Keratinocyte (primary cell): ENCODE measurements around the gene PARD3. TPM values are rescaled to one million over a fixed set of nuclear protein-coding genes. Genes with fewer than 3 reads are reported as not detected.

Experiments used
- DNase-seq: peaks from one replicate; pipeline ENCODE4 v3.0.0-alpha.2; 2011; ENCODE audit warnings: low read depth, missing footprints, low spot score
- FAIRE-seq: peaks from 2 replicates; lab custom pipeline; 2011; peaks lifted over from hg19 to GRCh38; lab: Jason Lieb, UNC
- H2AFZ ChIP-seq: 2 replicates; pipeline ENCODE4 v1.6.0; 2012; ENCODE audit warnings: low read length, control low read depth, inconsistent platforms; ENCODE audit not compliant: control insufficient read depth
- H3K27ac ChIP-seq: 2 replicates; pipeline ENCODE4 v1.5.1; 2011; ENCODE audit warnings: low read length; ENCODE audit not compliant: control insufficient read depth, insufficient read depth
- H3K27me3 ChIP-seq: 3 replicates; pipeline ENCODE4 v1.6.0; 2011; ENCODE audit warnings: low read length; ENCODE audit not compliant: control insufficient read depth, insufficient read depth; ENCODE audit errors: extremely low read depth
- H3K36me3 ChIP-seq, 2 experiments: 2 replicates in 1 of 2; 3 replicates in 1 of 2; pipeline ENCODE4 v1.5.1; 2011; ENCODE audit warnings: low read length in 2 of 2, mild to moderate bottlenecking in 1 of 2; ENCODE audit not compliant: control insufficient read depth in 2 of 2, insufficient read depth in 2 of 2; ENCODE audit errors: extremely low read depth in 1 of 2
- H3K4me1 ChIP-seq: 3 replicates; pipeline ENCODE4 v1.5.1; 2011; ENCODE audit warnings: low read length; ENCODE audit not compliant: control insufficient read depth, insufficient read depth; ENCODE audit errors: extremely low read depth
- H3K4me2 ChIP-seq: 3 replicates; pipeline ENCODE4 v1.6.0; 2011; ENCODE audit warnings: low read depth, low read length; ENCODE audit not compliant: control insufficient read depth, insufficient read depth; ENCODE audit errors: extremely low read depth
- H3K4me3 ChIP-seq, 3 experiments: fragments of 200-600 bp in 1 of 3; sonication (generic) in 1 of 3; 2 replicates in 2 of 3; 3 replicates in 1 of 3; pipeline ENCODE4 v1.5.1; 2011 to 2016; ENCODE audit warnings: low read length in 3 of 3, mild to moderate bottlenecking in 3 of 3, control low read depth in 2 of 3, inconsistent platforms in 1 of 3, low read depth in 1 of 3, mixed read lengths in 1 of 3, mixed run types in 1 of 3, moderate library complexity in 1 of 3; ENCODE audit not compliant: control insufficient read depth in 2 of 3, insufficient read depth in 2 of 3; ENCODE audit errors: extremely low read depth in 1 of 3
- H3K79me2 ChIP-seq: 2 replicates; pipeline ENCODE4 v1.6.0; 2012; ENCODE audit warnings: low read length; ENCODE audit not compliant: control insufficient read depth, insufficient read depth
- H3K9ac ChIP-seq: 3 replicates; pipeline ENCODE4 v1.6.0; 2011; ENCODE audit warnings: low read length; ENCODE audit not compliant: control insufficient read depth, insufficient read depth; ENCODE audit errors: extremely low read depth
- H3K9me1 ChIP-seq: 3 replicates; pipeline ENCODE4 v1.6.0; 2011; ENCODE audit warnings: low read length; ENCODE audit not compliant: control insufficient read depth, insufficient read depth; ENCODE audit errors: extremely low read depth
- H3K9me3 ChIP-seq: 2 replicates; pipeline ENCODE4 v1.5.1; 2012; ENCODE audit warnings: low read depth, low read length; ENCODE audit not compliant: control insufficient read depth
- H4K20me1 ChIP-seq: 3 replicates; pipeline ENCODE4 v1.6.0; 2011; ENCODE audit warnings: low read length; ENCODE audit not compliant: control insufficient read depth, insufficient read depth; ENCODE audit errors: extremely low read depth
- EZH2 ChIP-seq: IDR thresholded peaks from one replicate; pipeline ENCODE4 v1.6.1; 2012; ENCODE audit warnings: inconsistent platforms, mild to moderate bottlenecking, low read length, moderate library complexity
- dilution Hi-C: fragments of 300-500 bp; cut with MboI; formaldehyde crosslinking; loops from one replicate; pipeline ENCODE4 v1.7.0; 2020; ENCODE audit warnings: low sequenced_read_pairs; ENCODE audit not compliant: extremely low pct_ligation_motif_present
- polyA plus RNA-seq, 5 experiments: library from polyadenylated mRNA; depleted of rRNA in 3 of 5; stranded (reverse) in 3 of 5; stranded (forward) in 1 of 5; unstranded in 1 of 5; fragments of >200 nt; gene quantifications; 1 replicate in 1 of 5; 2 replicates in 3 of 5; 3 replicates in 1 of 5; pipeline versions ENCODE4 v1.2.1 to v1.2.3, GENCODE V29; 2011 to 2012; ENCODE audit warnings: missing spikeins in 2 of 5, low read depth in 1 of 5, low replicate concordance in 1 of 5
- TF ChIP-seq, protein P1 (sequence below), 3 experiments: IDR thresholded peaks in 1 of 3; conservative IDR thresholded peaks in 1 of 3; optimal IDR thresholded peaks in 1 of 3; 2 replicates in 2 of 3; 3 replicates in 1 of 3; pipeline versions ENCODE3 to v1.5.1; 2011; ENCODE audit warnings: low read length in 3 of 3, mild to moderate bottlenecking in 3 of 3, moderate library complexity in 2 of 3, control low read depth in 1 of 3, inconsistent platforms in 1 of 3; ENCODE audit not compliant: insufficient read depth in 2 of 3; ENCODE audit errors: extremely low read depth in 1 of 3

Gene PARD3
- polyA plus RNA-seq, 1 donor (not counting 4 experiments of a cell fraction or from before 2014, with no cell fraction given): 46.4 TPM

DNA sequence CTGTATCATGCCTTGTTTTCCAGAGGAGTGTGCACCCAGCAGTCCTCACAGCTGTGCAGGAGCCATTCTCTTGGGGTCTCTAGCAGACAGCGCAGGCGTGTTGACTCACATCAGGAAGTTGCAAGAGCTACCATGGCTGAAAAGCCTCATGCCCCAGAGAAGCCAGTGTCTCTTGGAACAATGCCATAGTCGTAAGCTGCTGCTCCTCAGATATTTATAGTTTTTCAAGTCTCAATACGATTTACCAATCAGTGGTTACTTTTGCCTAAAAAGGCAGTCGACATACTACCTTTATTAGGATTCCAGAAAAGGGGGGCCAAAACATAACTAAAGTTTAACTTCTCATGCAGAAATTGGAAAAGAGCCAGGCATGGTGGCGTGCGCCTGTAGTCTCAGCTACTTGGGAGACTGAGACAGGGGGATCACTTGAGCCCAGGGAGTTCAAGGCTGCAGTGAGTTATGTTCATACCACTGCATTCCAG is 407.7 kb downstream of the PARD3 start:
- H3K36me3 ChIP-seq: no peaks in the 10 kb centered on the region
- no peak overlapping the region for H3K4me2 ChIP-seq
- DNase-seq (no peak), FAIRE-seq (no peak)
- no peaks in the 10 kb centered on the region for H3K9me1 ChIP-seq
- dilution Hi-C loops: no loop called here
- H3K4me3 ChIP-seq: no peak overlapping the region
- H3K27me3 ChIP-seq: no peaks in the 10 kb centered on the region
- H3K9me3 ChIP-seq: no peaks in the 10 kb centered on the region
- no peak overlapping the region for H3K27ac ChIP-seq
- H4K20me1 ChIP-seq: no peaks in the 10 kb centered on the region
- H2AFZ ChIP-seq: no peak overlapping the region
- no peak for TF ChIP-seq EZH2
- TF ChIP-seq, protein P1, sequence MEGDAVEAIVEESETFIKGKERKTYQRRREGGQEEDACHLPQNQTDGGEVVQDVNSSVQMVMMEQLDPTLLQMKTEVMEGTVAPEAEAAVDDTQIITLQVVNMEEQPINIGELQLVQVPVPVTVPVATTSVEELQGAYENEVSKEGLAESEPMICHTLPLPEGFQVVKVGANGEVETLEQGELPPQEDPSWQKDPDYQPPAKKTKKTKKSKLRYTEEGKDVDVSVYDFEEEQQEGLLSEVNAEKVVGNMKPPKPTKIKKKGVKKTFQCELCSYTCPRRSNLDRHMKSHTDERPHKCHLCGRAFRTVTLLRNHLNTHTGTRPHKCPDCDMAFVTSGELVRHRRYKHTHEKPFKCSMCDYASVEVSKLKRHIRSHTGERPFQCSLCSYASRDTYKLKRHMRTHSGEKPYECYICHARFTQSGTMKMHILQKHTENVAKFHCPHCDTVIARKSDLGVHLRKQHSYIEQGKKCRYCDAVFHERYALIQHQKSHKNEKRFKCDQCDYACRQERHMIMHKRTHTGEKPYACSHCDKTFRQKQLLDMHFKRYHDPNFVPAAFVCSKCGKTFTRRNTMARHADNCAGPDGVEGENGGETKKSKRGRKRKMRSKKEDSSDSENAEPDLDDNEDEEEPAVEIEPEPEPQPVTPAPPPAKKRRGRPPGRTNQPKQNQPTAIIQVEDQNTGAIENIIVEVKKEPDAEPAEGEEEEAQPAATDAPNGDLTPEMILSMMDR (optimal IDR thresholded peaks at IDR 0.05 in 1 of 3, IDR thresholded peaks at IDR 0.05 in 1 of 3, conservative IDR thresholded peaks at IDR 0.05 in 1 of 3; ENCODE audit: extremely low read depth in 1 of 3, insufficient read depth in 2 of 3, low read length in 3 of 3): no peak
- no peak overlapping the region for H3K9ac ChIP-seq
- peaks cover 1% of the 10 kb centered on the region for H3K79me2 ChIP-seq
- H3K4me1 ChIP-seq: peaks cover 18% of the 10 kb centered on the region

DNA sequence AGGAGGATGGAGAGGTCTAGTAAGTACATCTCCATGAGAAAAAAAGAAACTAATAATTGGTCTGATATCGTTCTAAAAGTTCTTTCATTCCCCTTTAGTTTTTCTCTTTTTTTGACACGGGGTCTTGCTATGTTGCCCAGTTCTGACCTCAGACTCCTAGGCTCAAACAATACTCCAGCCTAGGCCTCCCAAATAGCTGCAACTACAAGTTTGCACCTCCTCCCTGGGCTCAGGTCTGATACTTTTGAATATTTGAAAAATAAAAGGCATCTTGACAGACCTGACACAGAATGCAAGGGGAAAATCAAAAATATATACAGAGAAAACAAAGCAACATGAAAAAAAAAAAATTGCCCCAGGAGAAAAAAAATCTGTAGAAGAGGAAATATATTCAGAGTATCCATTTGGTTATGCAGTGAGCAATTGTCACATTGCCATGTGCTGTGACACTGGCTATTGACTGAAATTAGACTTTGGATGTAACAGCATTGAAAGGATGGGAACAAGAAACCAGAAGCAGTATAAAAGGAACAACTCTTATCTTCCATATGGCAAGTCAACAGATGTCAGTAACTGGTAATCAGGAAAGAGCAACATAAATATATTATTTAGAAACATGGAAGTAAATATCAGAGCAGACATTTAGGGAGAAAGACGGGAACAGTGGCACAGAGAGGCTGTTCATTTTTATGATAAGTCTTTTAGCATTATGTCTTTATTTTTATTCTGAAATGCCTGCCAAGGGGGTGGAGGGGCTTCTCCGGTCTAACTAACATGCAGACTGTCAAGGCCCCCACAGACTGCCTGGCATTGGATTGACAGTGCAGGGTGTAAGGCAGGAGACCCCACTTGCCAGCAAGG is 408.4 kb downstream of the PARD3 start:
- no peak overlapping the region for H2AFZ ChIP-seq

More for the DNA sequence above, 408.4 kb downstream of the PARD3 start:
- Histone ChIP-seq H3K27ac (no peak overlapping the region), H3K79me2 (peaks cover 1% of the 10 kb centered on the region), H3K4me3 (no peak overlapping the region), H3K36me3 (no peaks in the 10 kb centered on the region), H3K9ac (no peak overlapping the region), H3K4me2 (no peak overlapping the region), H3K9me1 (no peaks in the 10 kb centered on the region), H4K20me1 (no peaks in the 10 kb centered on the region), H3K4me1 (peaks cover 18% of the 10 kb centered on the region), H3K27me3 (no peaks in the 10 kb centered on the region), H3K9me3 (no peaks in the 10 kb centered on the region)
- FAIRE-seq (no peak), DNase-seq (no peak)
- dilution Hi-C loops: no loop called here
- TF ChIP-seq, protein P1 (optimal IDR thresholded peaks at IDR 0.05 in 1 of 3, IDR thresholded peaks at IDR 0.05 in 1 of 3, conservative IDR thresholded peaks at IDR 0.05 in 1 of 3; ENCODE audit: extremely low read depth in 1 of 3, insufficient read depth in 2 of 3, low read length in 3 of 3): no peak
- TF ChIP-seq EZH2: no peak
